Body of pancreas (tissue), 4 donors: ENCODE data around the gene PTPA. TPM values are rescaled to one million over a fixed set of nuclear protein-coding genes. Genes with fewer than 3 reads are reported as not detected.
"Not testable (repeated sequence)": the region's sequence is repeated elsewhere in the genome, so short reads cannot be mapped to it uniquely, and the experiment has no call there.

Experiments
- ATAC-seq: fragments of 150-250 bp; one replicate; pipeline ENCODE4 v1.9.1; 2016
- DNase-seq, 4 donors: peaks; one replicate each; pipeline ENCODE4 v3.0.0-alpha.2; 2019
- H3K27ac ChIP-seq, 4 donors: fragments of 200-600 bp; sonication (generic); 1 replicate in 3 of 4; 2 replicates in 1 of 4; pipeline versions ENCODE4 v1.5.1 to v1.6.1; 2016 to 2019; ENCODE audit warnings: mild to moderate bottlenecking in 1 of 4, mixed read lengths in 1 of 4, moderate library complexity in 1 of 4
- H3K27me3 ChIP-seq, 2 donors: fragments of 200-600 bp; sonication (generic); one replicate each; pipeline ENCODE4 v1.6.0; 2016; ENCODE audit warnings: mild to moderate bottlenecking in 1 of 2
- H3K36me3 ChIP-seq, 2 donors: fragments of 200-600 bp; sonication (generic); replicated peaks in 1 of 2; 2 replicates each; pipeline ENCODE4 v1.5.1; 2016; ENCODE audit warnings: low read depth in 2 of 2; ENCODE audit not compliant: insufficient read depth in 1 of 2
- H3K4me1 ChIP-seq: fragments of 200-600 bp; sonication (generic); one replicate; pipeline ENCODE4 v1.6.0; 2016
- H3K4me3 ChIP-seq, 2 donors: fragments of 200-600 bp; sonication (generic); 1 replicate in 1 of 2; 2 replicates in 1 of 2; pipeline ENCODE4 v1.5.1; 2016 to 2019
- H3K9me3 ChIP-seq, 3 donors: fragments of 200-600 bp; sonication (generic); 1 replicate in 2 of 3; 2 replicates in 1 of 3; pipeline ENCODE4 v1.5.1; 2016
- CTCF ChIP-seq, 7 experiments: fragments of 450-650 bp in 4 of 7; fragments of 200-600 bp in 3 of 7; sonication (generic) in 3 of 7; IDR thresholded peaks; one replicate each; pipeline ENCODE4 v1.5.1; 2016 to 2019; ENCODE audit warnings: antibody characterized with exemption in 7 of 7
- POLR2A ChIP-seq, 3 donors: fragments of 450-650 bp; IDR thresholded peaks; one replicate each; pipeline ENCODE4 v1.6.1; 2016; ENCODE audit warnings: antibody characterized with exemption in 3 of 3, mild to moderate bottlenecking in 2 of 3
- WGBS, 2 donors: methylation state at CpG; one replicate each; pipeline ENCODE4 v1.1.5; 2017; 5-methylcytosine and 5-hydroxymethylcytosine counted together
- intact Hi-C: fragments of 100-400 bp; cut with DNase I; formaldehyde crosslinking; loops from one replicate; pipeline ENCODE4 v1.15.1; 2023
- total RNA-seq, 2 donors: library from RNA; depleted of rRNA; stranded (reverse); fragments of >200 nt; gene quantifications; one replicate each; pipeline ENCODE4 v1.1.0, GENCODE V29; 2016

Gene PTPA
- total RNA-seq, 2 donors from 2014 or later = 32.7 to 52.1 TPM

GRCh38 chr9:129195606-129196005 lies 84.4 kb downstream of the PTPA start:
- intact Hi-C loops = no loop called here

GRCh38 chr9:129197045-129197444 lies 85.8 kb downstream of the PTPA start:
- H3K4me1 ChIP-seq, DNase-seq, H3K27me3 ChIP-seq, H3K4me3 ChIP-seq, H3K9me3 ChIP-seq, H3K27ac ChIP-seq, ATAC-seq, H3K36me3 ChIP-seq, intact Hi-C loops: not testable (repeated sequence)
- WGBS, 2 donors = 77 to 89% methylated on average over 6 of the region's 6 CpGs

More at GRCh38 chr9:129195606-129196005, 84.4 kb downstream of the PTPA start:
- H3K36me3 ChIP-seq = no peaks in the 10 kb centered on the region
- no peak overlapping the region for H3K27ac ChIP-seq
- no peak overlapping the region for H3K4me3 ChIP-seq
- no peak for TF ChIP-seq CTCF (IDR thresholded peaks at IDR 0.05)
- no peak for TF ChIP-seq POLR2A (IDR thresholded peaks at IDR 0.05)
- 86 to 100% methylated on average over 1 to 10 of the region's 10 CpGs for WGBS, 2 donors
- H3K27me3 ChIP-seq = no peaks in the 10 kb centered on the region
- no peaks in the 10 kb centered on the region for H3K9me3 ChIP-seq
- no peak for DNase-seq
- H3K4me1 ChIP-seq = no peaks in the 10 kb centered on the region
- ATAC-seq = no peak

- no peak for ATAC-seq
- WGBS, 2 donors = 27 to 28% methylated on average over 6 to 8 of the region's 8 CpGs
- no peaks in the 10 kb centered on the region for H3K9me3 ChIP-seq
- no peaks in the 10 kb centered on the region for H3K27me3 ChIP-seq
- no peak overlapping the region for H3K4me3 ChIP-seq
- intact Hi-C loops = no loop called here
- no peaks in the 10 kb centered on the region for H3K36me3 ChIP-seq
- peak overlapping the region in 1 of 4 donors; percentile 13 for H3K27ac ChIP-seq
- peak in 1 of 4 donors; percentile 21 for DNase-seq
- peaks cover under 1% of the 10 kb centered on the region for H3K4me1 ChIP-seq
- no peak for TF ChIP-seq POLR2A (IDR thresholded peaks at IDR 0.05)
- TF ChIP-seq CTCF (IDR thresholded peaks at IDR 0.05) = no peak
These were observed 86.7 kb downstream of the PTPA start for GRCh38 chr9:129197978-129198318.

Other genes starting within 250 kb of the PTPA start
- gene KYAT1, start 229.5 kb upstream of the PTPA start, total RNA-seq = 1 to 10 TPM; 2.6 to 4.3 TPM
- 10 to 100 TPM; 21.0 to 23.7 TPM for gene LRRC8A, start 229.3 kb upstream of the PTPA start, total RNA-seq
- 10 to 100 TPM; 48.8 to 65.3 TPM for gene PHYHD1, start 190.4 kb upstream of the PTPA start, total RNA-seq
- gene DOLK, start 163.8 kb upstream of the PTPA start, total RNA-seq = 10 to 100 TPM in 1 of 2 donors, 1 to 10 TPM in 1; 8.0 to 12.2 TPM
- 10 to 100 TPM; 15.2 to 18.9 TPM for gene NUP188, start 163.7 kb upstream of the PTPA start, total RNA-seq
- gene SH3GLB2, start 83.1 kb upstream of the PTPA start, total RNA-seq = 100 to 1,000 TPM; 104 to 108 TPM
- 10 to 100 TPM; 11.9 to 36.6 TPM for gene MIGA2, start 74.8 kb upstream of the PTPA start, total RNA-seq
- gene DOLPP1, start 30.3 kb upstream of the PTPA start, total RNA-seq = 1 to 10 TPM; 2.9 to 7.9 TPM
- 100 to 1,000 TPM in 1 of 2 donors, 10 to 100 TPM in 1; 84.8 to 112 TPM for gene CRAT, start 622 bp upstream of the PTPA start, total RNA-seq
- gene IER5L, start 66.8 kb downstream of the PTPA start, total RNA-seq = 1 to 10 TPM; 3.0 to 4.4 TPM